GM19328 (cell line): ENCODE measurements around the gene PLEKHG4B.
"Not testable (repeated sequence)": the region's sequence is repeated elsewhere in the genome, so short reads cannot be mapped to it uniquely, and the experiment has no call there.

Source experiments
- ATAC-seq: cut with Tn5 transposase; IDR thresholded peaks from one replicate; pipeline ENCODE4 v1.9.1; 2021; ENCODE audit warnings: mild to moderate bottlenecking, moderate library complexity; ENCODE audit not compliant: unreplicated experiment

The PLEKHG4B gene

GRCh38 chr5:91556-92263 lies at the start of gene PLEKHG4B:
TSS of gene PLEKHG4B (plus strand) at chr5:92168. CDS start at chr5:92232, 64 bp downstream.
- no peak for ATAC-seq

GRCh38 chr5:42250-42649 lies 49.7 kb upstream of the PLEKHG4B start:
- no peak for ATAC-seq

- no peak for ATAC-seq
Observed at GRCh38 chr5:48192-48591, 43.8 kb upstream of the PLEKHG4B start.

GRCh38 chr5:49530-49929 lies 42.4 kb upstream of the PLEKHG4B start:
- not testable (repeated sequence) for ATAC-seq

- no peak for ATAC-seq
Observed at GRCh38 chr5:49953-50544, 41.9 kb upstream of the PLEKHG4B start.

- ATAC-seq: no peak
Observed at GRCh38 chr5:50724-51499, 41.1 kb upstream of the PLEKHG4B start.

GRCh38 chr5:51500-51823 lies 40.5 kb upstream of the PLEKHG4B start:
- ATAC-seq: no peak

- no peak for ATAC-seq
Observed at GRCh38 chr5:53381-54174, 38.4 kb upstream of the PLEKHG4B start.

GRCh38 chr5:54175-54730 lies 37.7 kb upstream of the PLEKHG4B start:
- ATAC-seq: no peak

- ATAC-seq: no peak
Observed at GRCh38 chr5:54876-55569, 36.9 kb upstream of the PLEKHG4B start.

GRCh38 chr5:56561-57290 lies 35.2 kb upstream of the PLEKHG4B start:
- ATAC-seq: no peak

- ATAC-seq: not testable (repeated sequence)
Observed at GRCh38 chr5:60250-60649, 31.7 kb upstream of the PLEKHG4B start.

GRCh38 chr5:70440-70839 lies 21.5 kb upstream of the PLEKHG4B start:
- ATAC-seq: no peak

- ATAC-seq: not testable (repeated sequence)
Observed at GRCh38 chr5:72316-73180, 19.4 kb upstream of the PLEKHG4B start.

- ATAC-seq: not testable (repeated sequence)
Observed at GRCh38 chr5:73181-73447, 18.9 kb upstream of the PLEKHG4B start.

GRCh38 chr5:73768-74502 lies 18.0 kb upstream of the PLEKHG4B start:
- no peak for ATAC-seq

GRCh38 chr5:74503-75109 lies 17.4 kb upstream of the PLEKHG4B start:
- ATAC-seq: no peak
